Sigmoid colon (tissue), 7 donors: Measurements from ENCODE around the gene PIGX. TPM values are rescaled to one million over a fixed set of nuclear protein-coding genes. Genes with fewer than 3 reads are reported as not detected.

Source experiments
- DNase-seq: peaks from one replicate; pipeline ENCODE4 v3.0.0-alpha.2; 2019
- H3K27ac ChIP-seq, 4 donors: fragments of 200-600 bp; sonication (generic); one replicate each; pipeline ENCODE4 v1.5.1; 2016 to 2019; ENCODE audit warnings: mild to moderate bottlenecking in 1 of 4
- H3K27me3 ChIP-seq, 3 donors: fragments of 200-600 bp; sonication (generic); one replicate each; pipeline ENCODE4 v1.5.1; 2019; ENCODE audit warnings: mild to moderate bottlenecking in 1 of 3
- H3K36me3 ChIP-seq, 4 donors: fragments of 200-600 bp; sonication (generic); one replicate each; pipeline ENCODE4 v1.5.1; 2016 to 2019
- H3K4me1 ChIP-seq, 4 donors: fragments of 200-600 bp; sonication (generic); one replicate each; pipeline ENCODE4 v1.5.1; 2017 to 2019
- H3K4me3 ChIP-seq, 4 donors: fragments of 200-600 bp; sonication (generic); one replicate each; pipeline ENCODE4 v1.5.1; 2017 to 2019; ENCODE audit warnings: mild to moderate bottlenecking in 2 of 4, moderate library complexity in 1 of 4
- H3K9me3 ChIP-seq, 4 donors: fragments of 200-600 bp in 3 of 4; sonication (generic) in 3 of 4; one replicate each; pipeline versions ENCODE4 v1.5.1 to v1.6.1; 2013 to 2019
- CTCF ChIP-seq, 4 experiments: fragments of 450-650 bp in 3 of 4; fragments of 200-600 bp in 1 of 4; IDR thresholded peaks; one replicate each; pipeline ENCODE4 v1.5.1; 2016 to 2019; ENCODE audit warnings: antibody characterized with exemption in 4 of 4, mild to moderate bottlenecking in 3 of 4, moderate library complexity in 2 of 4
- EP300 ChIP-seq, 4 donors: sonication (generic); formaldehyde crosslinking; IDR thresholded peaks; one replicate each; pipeline ENCODE4 v1.6.1; 2017; ENCODE audit warnings: antibody characterized with exemption in 4 of 4
- POLR2A ChIP-seq, 2 donors: fragments of 450-650 bp; IDR thresholded peaks; one replicate each; pipeline ENCODE4 v1.6.1; 2016; ENCODE audit warnings: antibody characterized with exemption in 2 of 2, mild to moderate bottlenecking in 2 of 2, moderate library complexity in 2 of 2
- POLR2AphosphoS5 ChIP-seq, 4 donors: sonication (generic); formaldehyde crosslinking; IDR thresholded peaks; one replicate each; pipeline ENCODE4 v1.6.1; 2017; ENCODE audit warnings: antibody characterized with exemption in 4 of 4
- WGBS, 2 donors: extraction: QIAGEN DNeasy Blood & Tissue Kit; methylation state at CpG; one replicate each; pipeline ENCODE4 v1.1.7; 2013; 5-methylcytosine and 5-hydroxymethylcytosine counted together
- intact Hi-C: fragments of 100-400 bp; cut with DNase I; formaldehyde crosslinking; loops from one replicate; pipeline ENCODE4 v1.15.1; 2023
- polyA plus RNA-seq, 3 donors: library from polyadenylated mRNA; stranded (reverse); fragments of 200-250 nt; gene quantifications; one replicate each; pipeline ENCODE4 v1.2.3, GENCODE V29; 2013
- total RNA-seq, 4 donors: library from RNA; depleted of rRNA; stranded (reverse); fragments of >200 nt; gene quantifications; one replicate each; pipeline ENCODE4 v1.1.0, GENCODE V29; 2016
- donor health status: healthy with polysubstance abuse.
- donor health status: Bipolar disorder and iron deficiency.
- donor health status: healthy.

The PIGX gene
- total and polyA plus RNA-seq, 7 donors, result 9.6 to 41.0 (median 20.9) TPM

GRCh38 chr3:196735751-196736150 lies 23.6 kb downstream of the PIGX start:
- WGBS, 2 donors, result 86 to 91% methylated on average over 3 of the region's 3 CpGs
- Histone ChIP-seq H3K27me3 (no peaks in the 10 kb centered on the region), H3K36me3 (peaks cover 0 to 23% (median 0%) of the 10 kb centered on the region in 4 donors), H3K27ac (no peak overlapping the region), H3K9me3 (no peaks in the 10 kb centered on the region), H3K4me3 (no peak overlapping the region), H3K4me1 (no peaks in the 10 kb centered on the region)
- TF ChIP-seq POLR2A (IDR thresholded peaks at IDR 0.05) (no peak), CTCF (IDR thresholded peaks at IDR 0.05) (no peak), POLR2AphosphoS5 (IDR thresholded peaks at IDR 0.05) (no peak), EP300 (IDR thresholded peaks at IDR 0.05) (no peak)
- intact Hi-C loops, result no loop called here
- no peak for DNase-seq

DNA sequence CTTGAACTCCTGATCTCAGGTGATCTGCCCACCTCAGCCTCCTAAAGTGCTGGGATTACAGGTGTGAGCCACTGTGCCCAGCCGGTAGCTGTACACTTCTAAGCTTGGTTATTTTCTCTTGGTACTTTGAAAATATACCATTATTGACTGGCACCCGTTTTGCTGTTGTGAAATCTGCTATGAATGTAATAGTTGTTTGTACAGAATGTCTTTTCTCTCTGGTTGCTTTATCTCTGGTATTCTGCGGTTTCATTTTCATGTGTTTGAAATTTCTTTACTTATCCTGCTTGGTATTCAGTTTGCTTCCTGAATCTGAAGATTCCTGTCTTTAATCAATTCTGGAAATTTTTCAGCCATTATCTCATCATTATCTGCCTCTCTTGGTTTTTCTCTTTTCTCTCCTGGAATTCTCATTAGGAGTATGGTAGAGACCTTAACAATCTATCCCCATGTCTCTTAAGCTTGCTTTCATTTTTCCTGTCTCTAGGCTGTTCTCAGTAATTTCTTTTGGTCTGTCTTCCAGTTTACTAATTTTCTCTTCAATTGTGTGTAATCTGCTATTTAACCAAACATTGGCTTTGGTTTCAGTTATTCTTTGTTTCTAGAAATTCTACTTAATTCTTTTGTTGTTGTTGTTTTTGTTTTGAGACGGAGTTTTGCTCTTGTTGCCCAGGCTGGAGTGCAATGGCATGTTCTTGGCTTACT lies 24.6 kb downstream of the PIGX start:
- intact Hi-C loops, result no loop called here
- no peak for TF ChIP-seq CTCF (IDR thresholded peaks at IDR 0.05)
- H3K9me3 ChIP-seq, result no peaks in the 10 kb centered on the region
- no peaks in the 10 kb centered on the region for H3K27me3 ChIP-seq
- peaks cover 0 to 9% (median 8%) of the 10 kb centered on the region in 4 donors for H3K4me1 ChIP-seq
- DNase-seq, result no peak
- H3K36me3 ChIP-seq, result peaks cover 0 to 14% (median 0%) of the 10 kb centered on the region in 4 donors
- no peak overlapping the region for H3K4me3 ChIP-seq
- no peak overlapping the region for H3K27ac ChIP-seq
- WGBS, 2 donors, result 97% methylated on average over 4 of the region's 4 CpGs

GRCh38 chr3:196737655-196738054 lies 25.5 kb downstream of the PIGX start:
- no peak overlapping the region for H3K27ac ChIP-seq
- H3K9me3 ChIP-seq, result no peaks in the 10 kb centered on the region
- intact Hi-C loops, result no loop called here
- H3K27me3 ChIP-seq, result no peaks in the 10 kb centered on the region
- peaks cover 0 to 13% (median 0%) of the 10 kb centered on the region in 4 donors for H3K36me3 ChIP-seq
- DNase-seq, result no peak
- H3K4me1 ChIP-seq, result peaks cover 0 to 16% (median 16%) of the 10 kb centered on the region in 4 donors
- WGBS, 2 donors, result 89 to 97% methylated on average over 6 of the region's 6 CpGs
- H3K4me3 ChIP-seq, result no peak overlapping the region
- TF ChIP-seq EP300 (IDR thresholded peaks at IDR 0.05) (no peak), CTCF (IDR thresholded peaks at IDR 0.05) (no peak), POLR2A (IDR thresholded peaks at IDR 0.05) (no peak), POLR2AphosphoS5 (IDR thresholded peaks at IDR 0.05) (no peak)

- Histone ChIP-seq H3K9me3 (no peaks in the 10 kb centered on the region), H3K4me3 (peak within 1 kb of the TSS; percentile 74 to 90 (median 88)), H3K36me3 (no peaks in the 10 kb centered on the region), H3K27me3 (no peaks in the 10 kb centered on the region), H3K4me1 (peaks cover 0 to 35% (median 23%) of the 10 kb centered on the region in 4 donors), H3K27ac (peak within 1 kb of the TSS; percentile 96 to 99 (median 96))
- no peak for TF ChIP-seq CTCF (IDR thresholded peaks at IDR 0.05)
- TF ChIP-seq EP300 (IDR thresholded peaks at IDR 0.05), result no peak
- peak; percentile 88 to 93 (median 92) for TF ChIP-seq POLR2AphosphoS5 (IDR thresholded peaks at IDR 0.05)
- peak in 1 of 2 donors; percentile 45 for TF ChIP-seq POLR2A (IDR thresholded peaks at IDR 0.05)
- peak; percentile 94 for DNase-seq
- WGBS, 2 donors, result 0 to 1% methylated on average over 86 of the region's 86 CpGs
- intact Hi-C loops, result loop anchor here (1.0 to 10.0 kb wide), 3 partner anchors 28 to 205 kb away; partner anchors contain the start of genes CEP19, NCBP2, PIGX and SENP5
Observed at GRCh38 chr3:196739671-196740480, 27.7 kb downstream of the PIGX start, which contains the start of gene PAK2. Gene PAK2 (plus strand): TSS chr3:196739857. CDS start chr3:196782647, 42,790 bp downstream.
